Ureter (tissue), 1 donor: ENCODE results near the gene MYO1B. TPM values are rescaled to one million over a fixed set of nuclear protein-coding genes. Genes with fewer than 3 reads are reported as not detected.

ENCODE experiments used
- DNase-seq: peaks from one replicate; pipeline ENCODE4 v3.0.0-alpha.2; 2020; ENCODE audit warnings: low spot score
- total RNA-seq: library from RNA; stranded (reverse); gene quantifications from one replicate; pipeline ENCODE4 v1.2.4, GENCODE V29; 2023
- donor health status: DM: yes; HTN: yes; CAD: no.

The MYO1B gene
- total RNA-seq, 1 donor from 2014 or later: 87.6 TPM

- DNase-seq: no peak
These were observed 113.3 kb downstream of the MYO1B start for GRCh38 chr2:191358325-191359025.

- no peak for DNase-seq
These were observed 113.9 kb downstream of the MYO1B start for GRCh38 chr2:191359133-191359532.

- DNase-seq: no peak
These were observed 115.7 kb downstream of the MYO1B start for GRCh38 chr2:191360918-191361317.

GRCh38 chr2:191362841-191363240 is 117.6 kb downstream of the MYO1B start:
- no peak for DNase-seq

- DNase-seq: no peak
These were observed 118.1 kb downstream of the MYO1B start for GRCh38 chr2:191363267-191363666.

GRCh38 chr2:191365089-191365488 is 119.9 kb downstream of the MYO1B start:
- DNase-seq: no peak

- DNase-seq: no peak
These were observed 121.0 kb downstream of the MYO1B start for GRCh38 chr2:191366199-191366598.

GRCh38 chr2:191369034-191369433 is 123.8 kb downstream of the MYO1B start:
- DNase-seq: no peak

GRCh38 chr2:191374366-191374765 is 129.2 kb downstream of the MYO1B start:
- DNase-seq: no peak

GRCh38 chr2:191374939-191375338 is 129.7 kb downstream of the MYO1B start:
- DNase-seq: no peak

GRCh38 chr2:191376981-191377629 is 131.9 kb downstream of the MYO1B start:
- peak; percentile 70 for DNase-seq

- DNase-seq: no peak
These were observed 134.2 kb downstream of the MYO1B start for GRCh38 chr2:191379375-191379774.

- DNase-seq: peak; percentile 69
These were observed 137.6 kb downstream of the MYO1B start for GRCh38 chr2:191382801-191383200.

GRCh38 chr2:191383486-191383885 is 138.3 kb downstream of the MYO1B start:
- no peak for DNase-seq

- no peak for DNase-seq
These were observed 139.6 kb downstream of the MYO1B start for GRCh38 chr2:191384829-191385228.

- DNase-seq: no peak
These were observed 140.4 kb downstream of the MYO1B start for GRCh38 chr2:191385416-191386160.

- no peak for DNase-seq
These were observed 141.8 kb downstream of the MYO1B start for GRCh38 chr2:191386938-191387536.

- no peak for DNase-seq
These were observed 144.1 kb downstream of the MYO1B start for GRCh38 chr2:191389288-191389687.

GRCh38 chr2:191391171-191391570 is 146.0 kb downstream of the MYO1B start:
- no peak for DNase-seq

GRCh38 chr2:191394043-191394442 is 148.8 kb downstream of the MYO1B start:
- DNase-seq: no peak

- no peak for DNase-seq
These were observed 151.6 kb downstream of the MYO1B start for GRCh38 chr2:191396794-191397193.

GRCh38 chr2:191399601-191400000 is 154.4 kb downstream of the MYO1B start:
- DNase-seq: no peak
